ENCODE data around the gene ZNF346. TPM values are rescaled to one million over a fixed set of nuclear protein-coding genes. Genes with fewer than 3 reads are reported as not detected.
"Not testable (repeated sequence)": the region's sequence is repeated elsewhere in the genome, so short reads cannot be mapped to it uniquely, and the experiment has no call there.

Gene ZNF346, protein sequence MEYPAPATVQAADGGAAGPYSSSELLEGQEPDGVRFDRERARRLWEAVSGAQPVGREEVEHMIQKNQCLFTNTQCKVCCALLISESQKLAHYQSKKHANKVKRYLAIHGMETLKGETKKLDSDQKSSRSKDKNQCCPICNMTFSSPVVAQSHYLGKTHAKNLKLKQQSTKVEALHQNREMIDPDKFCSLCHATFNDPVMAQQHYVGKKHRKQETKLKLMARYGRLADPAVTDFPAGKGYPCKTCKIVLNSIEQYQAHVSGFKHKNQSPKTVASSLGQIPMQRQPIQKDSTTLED
- total RNA-seq: 16.8 TPM

DNA sequence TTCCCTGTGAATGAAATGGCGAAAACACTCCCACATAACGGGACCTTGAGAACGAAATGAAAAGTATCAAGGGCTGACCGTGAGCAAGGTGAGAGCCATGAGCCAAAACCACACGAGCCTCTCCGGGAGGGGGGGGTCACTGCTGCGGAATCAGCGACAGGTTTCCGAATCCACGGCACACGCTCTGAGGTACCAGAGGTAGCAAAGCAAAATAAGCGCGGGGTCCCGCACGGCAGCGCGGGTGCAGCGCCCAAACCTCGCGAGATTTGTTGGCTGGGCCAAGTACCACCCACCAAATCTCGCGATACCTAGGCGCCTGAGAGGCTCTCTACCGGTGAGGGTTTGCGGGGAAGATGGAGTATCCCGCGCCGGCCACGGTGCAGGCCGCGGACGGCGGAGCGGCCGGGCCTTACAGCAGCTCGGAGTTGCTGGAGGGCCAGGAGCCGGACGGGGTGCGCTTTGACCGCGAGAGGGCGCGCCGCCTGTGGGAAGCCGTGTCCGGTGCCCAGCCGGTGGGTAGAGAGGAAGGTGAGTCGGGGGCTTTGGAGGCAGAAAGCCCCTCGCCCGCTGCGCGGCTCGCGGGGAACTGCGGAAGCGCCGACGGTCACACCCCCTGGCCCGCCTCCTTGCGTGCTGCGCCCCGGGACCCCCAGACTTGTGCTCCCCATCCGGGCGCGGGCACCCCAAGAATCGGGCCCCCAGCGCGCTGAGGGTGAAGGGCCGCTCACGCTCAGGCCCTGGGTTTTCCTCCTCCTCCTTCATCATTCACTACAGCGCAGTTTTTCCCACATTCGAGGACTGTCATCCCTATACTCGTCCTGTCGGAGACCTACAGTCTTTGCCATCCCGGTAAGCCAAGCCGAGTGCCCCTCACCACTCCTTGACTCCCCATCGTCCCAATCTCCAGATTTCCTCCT, at the start of gene ZNF346:
ZNF346 (plus strand) TSS at position 311 of the 917 bp plus-strand sequence; CDS start at position 354, 43 bp downstream.
- DNase-seq: peak; percentile 86

DNA sequence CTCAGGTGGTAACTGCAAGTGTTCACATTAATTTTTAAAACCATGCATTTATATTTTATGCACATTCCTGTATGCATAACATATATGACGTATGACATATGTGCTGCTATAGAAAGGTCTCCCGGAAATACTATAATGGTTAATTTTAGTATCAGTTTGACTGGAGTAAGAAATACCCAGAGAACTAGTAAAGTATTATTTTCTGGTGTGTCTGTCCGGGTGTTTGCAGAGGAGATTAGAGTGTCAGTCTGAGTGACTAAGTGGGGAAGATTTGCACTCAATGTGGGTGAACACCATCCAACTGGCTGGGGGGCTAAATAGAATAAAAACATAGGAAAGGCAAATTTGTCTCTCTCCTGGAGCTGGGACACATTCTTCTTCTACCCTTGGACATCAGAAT, 42.8 kb upstream of the ZNF346 start:
- DNase-seq: no peak

DNA sequence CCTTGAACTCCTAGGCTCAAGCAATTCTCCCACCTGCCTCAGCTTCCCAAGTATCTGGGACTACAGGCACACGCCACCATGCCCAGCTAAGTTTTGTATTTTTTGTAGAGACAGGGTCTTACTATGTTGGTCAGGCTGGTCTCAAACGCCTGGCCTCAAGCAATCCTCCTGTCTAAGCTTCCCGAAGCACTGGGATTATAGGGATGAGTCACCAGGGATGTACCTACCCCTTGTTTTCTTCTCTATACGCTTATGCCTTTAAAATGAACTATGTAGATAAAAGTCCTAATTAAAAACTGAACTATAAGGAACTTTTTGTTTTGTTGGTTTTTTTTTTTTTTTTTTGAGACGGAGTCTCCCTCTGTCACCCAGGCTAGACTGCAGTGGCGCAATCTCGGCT, 41.7 kb upstream of the ZNF346 start:
- no peak for DNase-seq

- not testable (repeated sequence) for DNase-seq
Observed at GRCh38 chr5:176983112-176983511, 39.4 kb upstream of the ZNF346 start.

DNA sequence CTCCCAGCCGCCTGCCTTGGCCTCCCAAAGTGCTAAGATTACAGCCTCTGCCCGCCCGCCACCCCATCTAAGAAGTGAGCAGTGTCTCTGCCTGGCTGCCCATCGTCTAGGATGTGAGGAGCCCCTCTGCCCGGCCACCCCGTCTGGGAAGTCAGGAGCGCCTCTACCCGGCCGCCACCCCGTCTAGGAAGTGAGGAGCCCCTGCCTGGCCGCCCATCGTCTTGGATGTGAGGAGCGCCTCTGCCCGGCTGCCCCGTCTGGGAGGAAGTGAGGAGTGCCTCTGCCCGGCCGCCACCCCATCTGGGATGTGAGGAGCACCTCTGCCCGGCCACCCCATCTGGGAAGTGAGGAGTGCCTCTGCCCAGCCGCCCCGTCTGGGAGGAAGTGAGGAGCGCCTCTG, 38.9 kb upstream of the ZNF346 start:
- DNase-seq: not testable (repeated sequence)

DNA sequence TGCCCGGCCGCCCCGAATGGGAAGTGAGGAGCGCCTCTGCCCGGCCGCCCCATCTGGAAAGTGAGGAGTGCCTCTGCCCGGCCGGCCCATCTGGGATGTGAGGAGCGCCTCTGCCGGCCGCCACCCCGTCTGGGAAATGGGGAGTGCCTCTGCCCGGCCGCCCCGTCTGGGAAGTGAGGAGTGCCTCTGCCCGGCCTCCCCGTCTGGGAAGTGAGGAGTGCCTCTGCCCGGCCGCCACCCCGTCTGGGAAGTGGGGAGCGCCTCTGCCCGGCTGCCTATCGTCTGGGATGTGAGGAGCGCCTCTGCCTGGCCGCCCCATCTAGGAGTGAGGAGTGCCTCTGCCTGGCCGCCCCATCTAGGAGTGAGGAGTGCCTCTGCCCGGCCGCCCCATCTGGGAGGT, 38.3 kb upstream of the ZNF346 start:
- DNase-seq: not testable (repeated sequence)

- no peak for DNase-seq
Observed at GRCh38 chr5:176985516-176985915, 37.0 kb upstream of the ZNF346 start.

GRCh38 chr5:176986280-176986679, 36.2 kb upstream of the ZNF346 start:
- DNase-seq: no peak

- no peak for DNase-seq
Observed at GRCh38 chr5:176987583-176987982, 34.9 kb upstream of the ZNF346 start.

GRCh38 chr5:176993081-176993480, 29.4 kb upstream of the ZNF346 start:
- not testable (repeated sequence) for DNase-seq

- DNase-seq: no peak
Observed at GRCh38 chr5:176994460-176995121, 27.9 kb upstream of the ZNF346 start.

DNA sequence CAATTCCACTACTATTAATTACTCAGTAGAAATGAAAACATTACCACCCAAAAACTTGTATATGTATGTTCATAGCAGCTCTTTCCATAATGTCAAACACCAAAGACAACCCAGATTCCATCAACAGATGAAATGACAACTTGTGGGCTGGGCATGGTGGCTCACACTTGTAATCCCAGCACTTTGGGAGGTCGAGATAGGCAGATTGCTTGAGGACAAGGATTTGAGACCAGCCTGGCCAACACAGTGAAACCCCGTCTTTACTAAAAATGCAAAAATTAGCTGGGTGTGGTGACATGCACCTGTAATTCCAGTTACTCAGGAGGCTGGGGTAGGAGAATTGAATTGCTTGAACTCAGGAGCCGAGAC, 27.4 kb upstream of the ZNF346 start:
- no peak for DNase-seq

DNA sequence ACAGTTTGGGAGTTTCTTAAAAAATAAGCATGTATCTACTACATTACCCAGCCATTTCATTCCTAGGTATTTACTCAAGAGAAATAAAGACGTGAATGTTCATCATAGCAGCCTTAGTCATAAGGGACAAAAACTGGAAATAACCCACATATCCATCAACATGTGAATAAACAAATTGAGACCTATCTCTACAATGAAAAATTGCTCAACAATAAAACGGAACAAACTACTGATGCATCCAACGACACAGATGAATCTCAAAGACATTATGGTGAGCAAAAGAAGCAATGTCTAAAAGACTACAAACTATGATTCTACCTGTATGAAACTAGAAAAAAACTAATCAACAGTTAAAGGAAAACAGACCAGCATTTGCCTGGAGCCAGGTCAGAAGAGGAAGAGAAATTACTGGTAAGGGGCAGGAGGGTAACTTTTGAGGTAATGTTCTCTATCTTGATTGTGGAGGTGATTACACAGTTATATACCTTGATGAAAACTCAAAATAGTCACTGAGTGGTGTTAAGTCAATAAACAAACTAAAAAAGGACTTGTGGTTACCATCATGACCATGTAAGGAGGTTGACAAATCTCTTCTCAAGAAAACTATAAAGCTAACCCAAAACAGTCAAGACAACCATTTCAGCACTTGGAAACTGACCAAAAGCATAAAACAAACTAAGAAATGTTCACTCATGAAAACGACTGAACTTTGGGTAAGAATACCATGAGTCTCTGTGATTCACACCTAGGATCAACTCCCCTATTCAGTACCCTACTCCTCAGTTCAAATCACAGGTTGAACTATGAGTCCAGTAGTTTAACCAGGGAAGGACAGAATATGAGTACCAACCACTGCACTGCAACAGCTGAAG, 26.4 kb upstream of the ZNF346 start:
- no peak for DNase-seq

- no peak for DNase-seq
Observed at GRCh38 chr5:176996780-176997179, 25.7 kb upstream of the ZNF346 start.

- no peak for DNase-seq
Observed at GRCh38 chr5:176998828-176999227, 23.7 kb upstream of the ZNF346 start.

DNA sequence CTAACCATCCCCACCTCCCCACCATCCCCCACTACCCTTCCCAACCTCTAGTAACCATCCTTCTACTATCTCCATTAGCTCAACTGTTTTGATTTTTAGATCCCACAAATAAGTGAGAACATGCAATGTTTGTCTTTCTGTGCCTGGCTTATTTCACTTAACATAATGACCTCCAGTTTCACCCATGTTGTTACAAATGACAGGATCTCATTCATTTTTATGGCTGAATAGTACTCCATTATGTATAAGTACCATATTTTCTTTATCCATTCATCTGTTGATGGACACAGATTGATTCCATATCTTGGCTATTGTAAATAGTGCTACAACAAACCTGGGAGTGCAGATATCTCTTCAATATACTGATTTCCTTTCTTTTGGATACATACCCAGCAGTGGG, 23.0 kb upstream of the ZNF346 start:
- not testable (repeated sequence) for DNase-seq

GRCh38 chr5:177003649-177004048, 18.8 kb upstream of the ZNF346 start:
- no peak for DNase-seq

GRCh38 chr5:177004961-177005360, 17.5 kb upstream of the ZNF346 start:
- no peak for DNase-seq

GRCh38 chr5:177005619-177006264, 16.8 kb upstream of the ZNF346 start:
- no peak for DNase-seq

- peak; percentile 86 for DNase-seq
Observed at GRCh38 chr5:177006265-177006972, 16.1 kb upstream of the ZNF346 start, which contains the start of gene UIMC1. Gene UIMC1 (minus strand): TSS chr5:177006779. CDS start chr5:176982615, 24,164 bp downstream.

DNA sequence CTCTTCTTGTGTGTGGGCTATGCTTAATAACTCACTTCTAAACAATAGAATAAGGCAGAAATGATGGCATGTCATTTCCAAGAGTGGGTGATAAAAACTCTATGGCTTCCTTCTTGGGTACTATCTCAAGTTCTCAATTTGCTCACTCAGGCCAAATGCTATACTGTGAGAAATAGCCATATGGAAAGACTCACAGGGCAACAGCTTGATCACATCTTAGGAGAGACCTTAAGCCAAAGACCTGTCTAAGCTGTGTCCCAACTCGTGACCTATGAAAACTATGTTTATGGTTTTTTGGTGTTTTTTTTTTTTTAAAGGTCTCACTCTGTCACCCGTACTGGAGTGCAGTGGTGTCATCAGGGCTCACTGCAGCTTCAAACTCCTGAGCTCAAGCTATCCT, 13.8 kb upstream of the ZNF346 start:
- no peak for DNase-seq

Data from skin of body (tissue), 2 donors.